ENCODE results near the gene IL20RA.
"Not testable (repeated sequence)": the region's sequence is repeated elsewhere in the genome, so short reads cannot be mapped to it uniquely, and the experiment has no call there.

- TF ChIP-seq POLR2AphosphoS5, POLR2A (IDR thresholded peaks at IDR 0.05): not testable (repeated sequence)
Measured at GRCh38 chr6:137075790-137076189, 31.0 kb upstream of the IL20RA start.
